ENCODE results near the gene PCDH9.

- no peak for TF ChIP-seq CTCF (IDR thresholded peaks at IDR 0.05; ENCODE audit: low read length)
- TF ChIP-seq EZH2 (IDR thresholded peaks at IDR 0.05; ENCODE audit: borderline replicate concordance, low read length), result no peak
Measured at GRCh38 chr13:66896933-66897332, 333.2 kb downstream of the PCDH9 start.

Measured in OCI-LY1 (cell line).